MM.1S (cell line): Measurements from ENCODE around the gene SYP.
A peak's percentile ranks its signal among the peaks of the same experiment; 100 is the strongest.

ENCODE experiments used
- DNase-seq: peaks from one replicate; pipeline ENCODE4 v3.0.0-alpha.2; 2015
- H2AFZ ChIP-seq: fragments of 300-600 bp; sonication (generic); 2 replicates; pipeline ENCODE4 v1.6.0; 2016; ENCODE audit warnings: antibody characterized with exemption, low read length
- H3F3A ChIP-seq: fragments of 300-600 bp; sonication (generic); 2 replicates; pipeline ENCODE4 v1.6.1; 2016; ENCODE audit warnings: mild to moderate bottlenecking, antibody characterized with exemption, low read length, moderate library complexity, mixed read lengths; ENCODE audit not compliant: insufficient read depth
- H3K27ac ChIP-seq: fragments of 300-600 bp; sonication (generic); 2 replicates; pipeline ENCODE4 v1.5.1; 2016; ENCODE audit warnings: mild to moderate bottlenecking, low read length
- H3K27me3 ChIP-seq: fragments of 300-600 bp; sonication (generic); replicated peaks from 2 replicates; pipeline ENCODE4 v1.6.0; 2016; ENCODE audit warnings: low read length; ENCODE audit not compliant: insufficient read depth
- H3K36me3 ChIP-seq: fragments of 300-600 bp; sonication (generic); replicated peaks from 2 replicates; pipeline ENCODE4 v1.6.1; 2016; ENCODE audit warnings: mild to moderate bottlenecking, low read length, mixed read lengths; ENCODE audit not compliant: insufficient read depth
- H3K4me1 ChIP-seq: fragments of 300-600 bp; sonication (generic); 2 replicates; pipeline ENCODE4 v1.6.1; 2016; ENCODE audit warnings: low read length, mixed read lengths
- H3K4me2 ChIP-seq: fragments of 300-600 bp; sonication (generic); 2 replicates; pipeline ENCODE4 v1.6.0; 2016; ENCODE audit warnings: low read depth, low read length
- H3K4me3 ChIP-seq: fragments of 300-600 bp; sonication (generic); 2 replicates; pipeline ENCODE4 v1.5.1; 2016; ENCODE audit warnings: low read length, mixed read lengths
- H3K79me2 ChIP-seq: fragments of 300-600 bp; sonication (generic); 2 replicates; pipeline ENCODE4 v1.6.1; 2016; ENCODE audit warnings: mixed run types, low read length, mixed read lengths
- H3K9ac ChIP-seq: fragments of 300-600 bp; sonication (generic); 2 replicates; pipeline ENCODE4 v1.6.1; 2016; ENCODE audit warnings: low read length, mixed read lengths
- H3K9me2 ChIP-seq: fragments of 300-600 bp; sonication (generic); replicated peaks from 2 replicates; pipeline ENCODE4 v1.6.1; 2016; ENCODE audit warnings: mild to moderate bottlenecking, low read length, mixed read lengths; ENCODE audit not compliant: insufficient read depth
- H3K9me3 ChIP-seq: fragments of 300-600 bp; sonication (generic); replicated peaks from 2 replicates; pipeline ENCODE4 v1.6.1; 2016; ENCODE audit warnings: mild to moderate bottlenecking, low read length, mixed read lengths; ENCODE audit not compliant: insufficient read depth
- H4K20me1 ChIP-seq: fragments of 300-600 bp; sonication (generic); 2 replicates; pipeline ENCODE4 v1.6.1; 2016; ENCODE audit warnings: mild to moderate bottlenecking, low read length, moderate library complexity, mixed read lengths; ENCODE audit not compliant: insufficient read depth
- CTCF ChIP-seq: fragments of 300-600 bp; sonication (generic); IDR thresholded peaks from 2 replicates; pipeline ENCODE4 v1.5.1; 2016; ENCODE audit warnings: antibody characterized with exemption, low read length, mixed read lengths
- EZH2 ChIP-seq: fragments of 300-600 bp; sonication (generic); optimal IDR thresholded peaks from 2 replicates; pipeline ENCODE3; 2017; ENCODE audit warnings: low read depth, mild to moderate bottlenecking, antibody characterized with exemption, low read length, mixed read lengths
- EZH2phosphoT487 ChIP-seq: fragments of 300-600 bp; sonication (generic); IDR thresholded peaks from 2 replicates; pipeline ENCODE4 v1.6.1; 2018; ENCODE audit warnings: antibody characterized with exemption, low read length

The SYP gene

GRCh38 chrX:49230500-49231232 is 30.7 kb upstream of the SYP start:
- Histone ChIP-seq H3K79me2 (no peaks in the 10 kb centered on the region), H2AFZ (peak overlapping the region; percentile 78), H3K4me1 (no peaks in the 10 kb centered on the region), H4K20me1 (no peaks in the 10 kb centered on the region), H3K9me3 (no peaks in the 10 kb centered on the region), H3K27me3 (no peaks in the 10 kb centered on the region), H3K9me2 (no peaks in the 10 kb centered on the region), H3K4me2 (peak overlapping the region; percentile 62), H3F3A (no peaks in the 10 kb centered on the region), H3K9ac (peak overlapping the region; percentile 28; the same call in 1 of the 2 replicates), H3K36me3 (no peaks in the 10 kb centered on the region), H3K4me3 (peak overlapping the region; percentile 56), H3K27ac (peak overlapping the region; percentile 27; the same call in 1 of the 2 replicates)
- no peak for TF ChIP-seq EZH2phosphoT487
- no peak for TF ChIP-seq EZH2
- TF ChIP-seq CTCF, result peak; percentile 38
- DNase-seq, result peak; percentile 27

GRCh38 chrX:49228185-49228584 is 28.2 kb upstream of the SYP start:
- H3K4me1 ChIP-seq, result no peaks in the 10 kb centered on the region
- H3K4me3 ChIP-seq, result no peak overlapping the region
- no peak for DNase-seq
- no peak overlapping the region for H2AFZ ChIP-seq
- TF ChIP-seq CTCF (no peak), EZH2 (no peak), EZH2phosphoT487 (no peak)
- H3K27me3 ChIP-seq, result no peaks in the 10 kb centered on the region
- no peak overlapping the region for H3K9ac ChIP-seq
- no peak overlapping the region for H3K4me2 ChIP-seq
- no peaks in the 10 kb centered on the region for H3K36me3 ChIP-seq
- H3F3A ChIP-seq, result no peaks in the 10 kb centered on the region
- no peaks in the 10 kb centered on the region for H3K79me2 ChIP-seq
- no peaks in the 10 kb centered on the region for H3K9me3 ChIP-seq
- no peak overlapping the region for H3K27ac ChIP-seq
- H4K20me1 ChIP-seq, result no peaks in the 10 kb centered on the region
- no peaks in the 10 kb centered on the region for H3K9me2 ChIP-seq

- H3K27ac ChIP-seq, result no peak overlapping the region
- H3K4me1 ChIP-seq, result no peaks in the 10 kb centered on the region
- no peak for TF ChIP-seq EZH2phosphoT487
- TF ChIP-seq CTCF, result no peak
- TF ChIP-seq EZH2, result no peak
- H3K4me3 ChIP-seq, result no peak overlapping the region
- no peaks in the 10 kb centered on the region for H3F3A ChIP-seq
- no peaks in the 10 kb centered on the region for H3K36me3 ChIP-seq
- H3K4me2 ChIP-seq, result no peak overlapping the region
- no peak overlapping the region for H2AFZ ChIP-seq
- H3K9me2 ChIP-seq, result no peaks in the 10 kb centered on the region
- no peaks in the 10 kb centered on the region for H4K20me1 ChIP-seq
- no peaks in the 10 kb centered on the region for H3K9me3 ChIP-seq
- no peaks in the 10 kb centered on the region for H3K27me3 ChIP-seq
- H3K79me2 ChIP-seq, result no peaks in the 10 kb centered on the region
- H3K9ac ChIP-seq, result no peak overlapping the region
- no peak for DNase-seq
Observed at GRCh38 chrX:49227726-49228125, 27.7 kb upstream of the SYP start.
